ENCODE results near the gene MYO19. TPM values are rescaled to one million over a fixed set of nuclear protein-coding genes. Genes with fewer than 3 reads are reported as not detected.

The MYO19 gene
- total RNA-seq, 1 experiment from 2014 or later = 144 TPM

DNA sequence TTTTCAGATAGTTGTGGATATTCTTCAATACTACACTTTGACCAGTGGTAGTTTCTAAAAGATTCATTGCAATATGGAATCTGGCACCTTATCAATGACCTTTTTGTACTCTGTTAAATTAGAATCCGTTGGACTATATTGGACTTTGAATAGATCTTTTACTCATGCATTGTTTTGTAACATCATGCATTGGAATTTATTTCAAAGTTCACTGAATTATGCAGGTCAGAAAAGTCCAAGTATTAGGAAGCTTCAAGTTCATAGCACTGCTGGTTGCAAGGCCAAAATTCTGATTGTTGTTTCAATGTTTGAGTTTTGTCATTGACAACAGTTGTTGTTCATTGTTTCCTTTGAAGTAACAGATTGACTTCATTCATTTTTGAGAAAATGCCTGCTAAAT is 49.1 kb upstream of the MYO19 start:
- Histone ChIP-seq H3K27me3 (ENCODE audit: insufficient read depth, low read length) (no peaks in the 10 kb centered on the region), H4K5ac (ENCODE audit: insufficient read length, low read depth, low read length) (no peak overlapping the region), H2BK5ac (ENCODE audit: insufficient read length, low read length) (no peak overlapping the region), H2AK5ac (ENCODE audit: insufficient read length, low read length) (no peak overlapping the region), H3K9me3 (ENCODE audit: control insufficient read depth, low read depth, low read length) (no peaks in the 10 kb centered on the region), H3K79me2 (ENCODE audit: insufficient read depth, low read length) (no peaks in the 10 kb centered on the region), H3K23me2 (ENCODE audit: insufficient read length, low read depth, low read length, poor library complexity, severe bottlenecking) (no peaks in the 10 kb centered on the region), H2BK120ac (ENCODE audit: low read depth, low read length, poor library complexity, severe bottlenecking) (no peak overlapping the region), H4K8ac (replicated peaks; ENCODE audit: insufficient read length, low read depth, low read length) (no peak overlapping the region), H3T11ph (ENCODE audit: low read length) (no peak overlapping the region), H2BK20ac (ENCODE audit: low read depth, low read length, poor library complexity, severe bottlenecking) (no peak overlapping the region), H4K20me1 (ENCODE audit: control insufficient read depth, insufficient read depth, insufficient read length) (no peaks in the 10 kb centered on the region), H3K56ac (ENCODE audit: insufficient read length, low read depth, low read length) (no peak overlapping the region), H3K9ac (ENCODE audit: extremely low read depth, insufficient read length, low read length) (no peak overlapping the region), H3K18ac (ENCODE audit: insufficient read length, low read depth, low read length) (no peak overlapping the region), H3K14ac (ENCODE audit: insufficient read depth, low read length) (no peak overlapping the region), H2BK15ac (ENCODE audit: low read depth, low read length) (no peak overlapping the region), H3K79me1 (ENCODE audit: insufficient read depth, low read depth, low read length, poor library complexity, severe bottlenecking) (no peaks in the 10 kb centered on the region), H2BK12ac (ENCODE audit: insufficient read length, low read depth, low read length) (no peak overlapping the region), H2AFZ (ENCODE audit: low read length) (no peak overlapping the region), H3K27ac (ENCODE audit: insufficient read length, low read depth, low read length) (no peak overlapping the region), H3K4ac (ENCODE audit: low read depth, low read length) (no peak overlapping the region), H3K4me2 (ENCODE audit: insufficient read depth, insufficient read length, low read length) (no peak overlapping the region), H4K91ac (ENCODE audit: insufficient read length, low read depth, low read length) (no peak overlapping the region), H3K4me1 (ENCODE audit: insufficient read depth, low read length) (no peaks in the 10 kb centered on the region), H3K23ac (ENCODE audit: insufficient read length, low read depth, low read length) (no peak overlapping the region)
- whole genome bisulfite sequencing (ENCODE audit: extremely low coverage, insufficient read length, low lambda C conversion rate) = no CpG with 5 or more reads among the region's 1 CpG
- no peak for DNase-seq
- H3K27me3 Mint-ChIP-seq (ENCODE audit: low read depth) = no peaks in the 10 kb centered on the region
- H3K4me3 Mint-ChIP-seq = no peak overlapping the region
- no peaks in the 10 kb centered on the region for H3K4me1 Mint-ChIP-seq
- H3K27ac Mint-ChIP-seq = no peak overlapping the region
- H3K36me3 Mint-ChIP-seq (ENCODE audit: insufficient read depth in 1 of 3, low read depth in 3 of 3) = peaks cover 21 to 82% (median 45%) of the 10 kb centered on the region in 3 experiments; a peak in 6 of 7 replicates
- no peaks in the 10 kb centered on the region for H3K9me3 Mint-ChIP-seq
- TF ChIP-seq, protein P1, sequence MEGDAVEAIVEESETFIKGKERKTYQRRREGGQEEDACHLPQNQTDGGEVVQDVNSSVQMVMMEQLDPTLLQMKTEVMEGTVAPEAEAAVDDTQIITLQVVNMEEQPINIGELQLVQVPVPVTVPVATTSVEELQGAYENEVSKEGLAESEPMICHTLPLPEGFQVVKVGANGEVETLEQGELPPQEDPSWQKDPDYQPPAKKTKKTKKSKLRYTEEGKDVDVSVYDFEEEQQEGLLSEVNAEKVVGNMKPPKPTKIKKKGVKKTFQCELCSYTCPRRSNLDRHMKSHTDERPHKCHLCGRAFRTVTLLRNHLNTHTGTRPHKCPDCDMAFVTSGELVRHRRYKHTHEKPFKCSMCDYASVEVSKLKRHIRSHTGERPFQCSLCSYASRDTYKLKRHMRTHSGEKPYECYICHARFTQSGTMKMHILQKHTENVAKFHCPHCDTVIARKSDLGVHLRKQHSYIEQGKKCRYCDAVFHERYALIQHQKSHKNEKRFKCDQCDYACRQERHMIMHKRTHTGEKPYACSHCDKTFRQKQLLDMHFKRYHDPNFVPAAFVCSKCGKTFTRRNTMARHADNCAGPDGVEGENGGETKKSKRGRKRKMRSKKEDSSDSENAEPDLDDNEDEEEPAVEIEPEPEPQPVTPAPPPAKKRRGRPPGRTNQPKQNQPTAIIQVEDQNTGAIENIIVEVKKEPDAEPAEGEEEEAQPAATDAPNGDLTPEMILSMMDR (conservative IDR thresholded peaks at IDR 0.05) = no peak
